ENCODE data around the gene COL6A1.

- TF ChIP-seq CTCF (IDR thresholded peaks at IDR 0.05) (no peak), EZH2 (IDR thresholded peaks at IDR 0.05) (no peak)
Measured at GRCh38 chr21:45986316-45987051, 4.9 kb downstream of the COL6A1 start.

All from neural progenitor cell (in vitro differentiated cells).